GF-D8 (cell line): ENCODE results near the gene ACSL1.

ENCODE experiments used
- DNase-seq: peaks from one replicate; lab custom pipeline; 2025; lab: John Stamatoyannopoulos, UW

The ACSL1 gene

GRCh38 chr4:184825896-184826690, at the start of gene ACSL1:
Gene ACSL1, minus strand, starts transcription at chr4:184825968. Its CDS starts 22,454 bp downstream, at chr4:184803514.
- peak; percentile 22 for DNase-seq

GRCh38 chr4:184873054-184873453, 47.3 kb upstream of the ACSL1 start:
- DNase-seq: no peak

- DNase-seq: no peak
Measured at GRCh38 chr4:184870718-184871117, 45.0 kb upstream of the ACSL1 start.

GRCh38 chr4:184868623-184869022, 42.9 kb upstream of the ACSL1 start:
- DNase-seq: no peak

GRCh38 chr4:184863916-184864315, 38.1 kb upstream of the ACSL1 start:
- DNase-seq: no peak

- DNase-seq: no peak
Measured at GRCh38 chr4:184861047-184861446, 35.3 kb upstream of the ACSL1 start.

GRCh38 chr4:184860018-184860779, 34.4 kb upstream of the ACSL1 start:
- DNase-seq: peak; percentile 18

GRCh38 chr4:184857441-184858121, 31.8 kb upstream of the ACSL1 start:
- DNase-seq: no peak

GRCh38 chr4:184856277-184856609, 30.5 kb upstream of the ACSL1 start:
- no peak for DNase-seq

- peak; percentile 97 for DNase-seq
Measured at GRCh38 chr4:184854673-184855072, 28.9 kb upstream of the ACSL1 start.

- no peak for DNase-seq
Measured at GRCh38 chr4:184853436-184853835, 27.7 kb upstream of the ACSL1 start.

GRCh38 chr4:184851886-184852285, 26.1 kb upstream of the ACSL1 start:
- DNase-seq: no peak

- peak; percentile 47 for DNase-seq
Measured at GRCh38 chr4:184851200-184851541, 25.4 kb upstream of the ACSL1 start.

- no peak for DNase-seq
Measured at GRCh38 chr4:184850431-184851199, 24.8 kb upstream of the ACSL1 start.

- no peak for DNase-seq
Measured at GRCh38 chr4:184850018-184850417, 24.2 kb upstream of the ACSL1 start.

GRCh38 chr4:184849185-184849584, 23.4 kb upstream of the ACSL1 start:
- no peak for DNase-seq

GRCh38 chr4:184848510-184848909, 22.7 kb upstream of the ACSL1 start:
- no peak for DNase-seq

GRCh38 chr4:184846531-184846930, 20.8 kb upstream of the ACSL1 start:
- DNase-seq: no peak

GRCh38 chr4:184845367-184846021, 19.7 kb upstream of the ACSL1 start:
- no peak for DNase-seq

- no peak for DNase-seq
Measured at GRCh38 chr4:184844742-184845141, 19.0 kb upstream of the ACSL1 start.

- DNase-seq: no peak
Measured at GRCh38 chr4:184843984-184844554, 18.3 kb upstream of the ACSL1 start.
